K562 (cell line): ENCODE results near the gene PLPP7. TPM values are rescaled to one million over a fixed set of nuclear protein-coding genes. Genes with fewer than 3 reads are reported as not detected.

Experiments used
- ETV1 ChIP-seq: fragments of 450-650 bp; conservative IDR thresholded peaks from 2 replicates; pipeline ENCODE4 v1.6.1; 2016; ENCODE audit warnings: missing genetic modification characterization, control low read depth, low read depth, missing compliant biosample characterization
- HDAC6 ChIP-seq: IDR thresholded peaks from 2 replicates; pipeline ENCODE4 v1.6.1; 2012; ENCODE audit warnings: low read depth, mild to moderate bottlenecking, control low read depth, inconsistent platforms, low read length, moderate library complexity
- HDAC8 ChIP-seq: fragments of 450-650 bp; IDR thresholded peaks from 2 replicates; pipeline ENCODE4 v1.6.1; 2016; ENCODE audit warnings: mild to moderate bottlenecking, missing genetic modification characterization, moderate library complexity, missing compliant biosample characterization
- JUND ChIP-seq, 2 experiments: IDR thresholded peaks; 2 replicates in 1 of 2; 3 replicates in 1 of 2; pipeline ENCODE4 v1.6.1; 2011; ENCODE audit warnings: borderline replicate concordance in 2 of 2, low read depth in 2 of 2, low read length in 2 of 2, improper control_type of control experiment in 1 of 2, missing biosample characterization in 1 of 2, missing genetic modification characterization in 1 of 2, missing genetic modification reagents in 1 of 2
- MAFG ChIP-seq: fragments of 450-650 bp; conservative IDR thresholded peaks from 2 replicates; pipeline ENCODE4 v1.6.1; 2016; ENCODE audit warnings: missing genetic modification characterization, missing compliant biosample characterization
- MCM5 ChIP-seq: fragments of 450-650 bp; IDR thresholded peaks from 2 replicates; pipeline ENCODE4 v1.6.1; 2016; ENCODE audit warnings: low read depth
- MTA2 ChIP-seq: fragments of 450-650 bp; IDR thresholded peaks from 2 replicates; pipeline ENCODE4 v1.6.1; 2016; ENCODE audit warnings: low read depth
- MYBL2 ChIP-seq, 2 experiments: fragments of 450-650 bp in 1 of 2; sonication (generic) in 1 of 2; formaldehyde crosslinking in 1 of 2; IDR thresholded peaks; 2 replicates each; pipeline versions ENCODE4 v1.6.1 to v1.8.1; 2017 to 2022; ENCODE audit warnings: borderline replicate concordance in 1 of 2, inconsistent platforms in 1 of 2, low read depth in 1 of 2, mild to moderate bottlenecking in 1 of 2, missing genetic modification reagents in 1 of 2, moderate library complexity in 1 of 2
- NELFE ChIP-seq: IDR thresholded peaks from 2 replicates; pipeline ENCODE4 v1.6.1; 2011; ENCODE audit warnings: mild to moderate bottlenecking; ENCODE audit not compliant: insufficient read depth, insufficient read length
- PURB ChIP-seq: sonication (generic); formaldehyde crosslinking; IDR thresholded peaks from 2 replicates; pipeline ENCODE4 v1.9.0; 2021; ENCODE audit warnings: low read depth, mild to moderate bottlenecking, missing genetic modification reagents
- PYGO2 ChIP-seq: fragments of 450-650 bp; IDR thresholded peaks from 2 replicates; pipeline ENCODE4 v1.6.1; 2016; ENCODE audit warnings: mild to moderate bottlenecking, missing genetic modification characterization, moderate library complexity, missing compliant biosample characterization
- SP1 ChIP-seq: sonication (generic); formaldehyde crosslinking; IDR thresholded peaks from 2 replicates; pipeline ENCODE4 v1.8.1; 2022; ENCODE audit warnings: mild to moderate bottlenecking, missing genetic modification reagents
- TAF7 ChIP-seq: fragments of 450-650 bp; IDR thresholded peaks from 2 replicates; pipeline ENCODE4 v1.6.1; 2016; ENCODE audit warnings: missing genetic modification characterization, missing compliant biosample characterization
- ZNF589 ChIP-seq: fragments of 200-800 bp; sonication (Bioruptor generic); IDR thresholded peaks from 2 replicates; pipeline ENCODE4 v1.6.1; 2016; ENCODE audit warnings: low read depth, missing genetic modification characterization, missing compliant biosample characterization
- polyA plus RNA-seq, 8 experiments: library from polyadenylated mRNA; depleted of rRNA in 4 of 8; stranded (reverse) in 5 of 8; unstranded in 3 of 8; fragments of >200 nt; fragmentation: Nextera tagmentation in 2 of 8; fragmentation: Illumina TruSeq in 1 of 8; extraction: Ambion mirVana in 2 of 8; extraction: Trizol in 1 of 8; gene quantifications; 2 replicates each; pipeline versions ENCODE4 v1.2.1 to v1.2.3, GENCODE V29; 2011 to 2014; ENCODE audit warnings: inconsistent platforms in 1 of 8, missing spikeins in 1 of 8
- total RNA-seq, 7 experiments: library from RNA; depleted of rRNA in 6 of 7; stranded (reverse); fragments of >200 nt in 6 of 7; fragmentation: Illumina TruSeq in 2 of 7; extraction: Trizol in 2 of 7; gene quantifications; 2 replicates each; pipeline versions ENCODE4 v1.2.1 to v1.2.3, GENCODE V29; 2011 to 2021; ENCODE audit warnings: low replicate concordance in 1 of 7
- TF ChIP-seq, protein P1 (sequence below): fragments of 250-450 bp; sonication (Bioruptor Pico); IDR thresholded peaks from 2 replicates; pipeline ENCODE4 v1.4.0; 2020
- TF ChIP-seq, protein P2 (sequence below): fragments of 250-450 bp; sonication (Bioruptor Pico); IDR thresholded peaks from 2 replicates; pipeline ENCODE4 v1.8.0; 2022; ENCODE audit warnings: inconsistent platforms, mild to moderate bottlenecking, moderate library complexity, borderline replicate concordance
- TF ChIP-seq, protein P3 (sequence below): fragments of 450-650 bp; IDR thresholded peaks from 2 replicates; pipeline ENCODE4 v1.6.1; 2016; ENCODE audit warnings: borderline replicate concordance

PLPP7 gene
- total and polyA plus RNA-seq, 9 of the 15 experiments (the other 6 are each of a cell fraction or from before 2014, with no cell fraction given): 0.09 to 0.93 (median 0.18) TPM; not detected in 4

DNA sequence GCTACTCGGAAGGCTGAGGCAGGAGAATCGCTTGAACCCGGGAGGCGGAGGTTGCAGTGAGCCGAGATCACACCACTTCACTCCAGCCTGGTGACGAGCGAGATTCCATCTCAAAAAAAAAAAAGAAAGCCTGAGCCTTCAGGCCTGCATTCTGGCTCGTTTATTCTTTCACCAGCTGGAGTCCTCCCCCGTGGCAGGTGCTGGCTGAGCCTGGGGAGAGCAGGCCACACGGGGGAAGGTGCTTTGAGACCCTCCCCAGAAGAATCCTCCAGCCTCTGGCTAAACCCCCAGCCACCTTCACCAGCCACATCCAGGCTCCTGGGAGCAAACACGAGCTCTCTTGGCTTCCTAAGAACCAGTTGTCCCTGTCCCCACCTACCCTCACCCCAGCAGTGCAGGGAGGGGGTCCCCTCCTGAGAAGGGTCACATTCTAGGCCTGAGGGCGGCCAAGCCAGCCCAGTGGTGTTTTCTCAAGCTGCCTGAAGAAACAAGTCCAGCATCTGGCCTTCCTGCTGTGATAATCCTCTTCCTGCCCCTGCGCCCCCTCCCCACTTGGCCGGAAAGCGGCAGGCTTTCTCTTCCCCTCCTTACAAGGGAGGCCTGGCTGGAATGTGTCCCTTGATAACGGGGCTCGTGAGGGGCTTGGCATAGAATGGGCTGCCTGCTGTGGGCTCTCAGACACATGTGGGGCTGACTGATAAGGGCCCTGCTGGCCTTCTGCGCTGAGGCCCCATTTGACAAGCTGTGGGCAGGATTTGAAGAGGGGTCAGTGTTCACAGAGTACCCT, 41.5 kb downstream of the PLPP7 start (continued):
- TF ChIP-seq, protein P1, sequence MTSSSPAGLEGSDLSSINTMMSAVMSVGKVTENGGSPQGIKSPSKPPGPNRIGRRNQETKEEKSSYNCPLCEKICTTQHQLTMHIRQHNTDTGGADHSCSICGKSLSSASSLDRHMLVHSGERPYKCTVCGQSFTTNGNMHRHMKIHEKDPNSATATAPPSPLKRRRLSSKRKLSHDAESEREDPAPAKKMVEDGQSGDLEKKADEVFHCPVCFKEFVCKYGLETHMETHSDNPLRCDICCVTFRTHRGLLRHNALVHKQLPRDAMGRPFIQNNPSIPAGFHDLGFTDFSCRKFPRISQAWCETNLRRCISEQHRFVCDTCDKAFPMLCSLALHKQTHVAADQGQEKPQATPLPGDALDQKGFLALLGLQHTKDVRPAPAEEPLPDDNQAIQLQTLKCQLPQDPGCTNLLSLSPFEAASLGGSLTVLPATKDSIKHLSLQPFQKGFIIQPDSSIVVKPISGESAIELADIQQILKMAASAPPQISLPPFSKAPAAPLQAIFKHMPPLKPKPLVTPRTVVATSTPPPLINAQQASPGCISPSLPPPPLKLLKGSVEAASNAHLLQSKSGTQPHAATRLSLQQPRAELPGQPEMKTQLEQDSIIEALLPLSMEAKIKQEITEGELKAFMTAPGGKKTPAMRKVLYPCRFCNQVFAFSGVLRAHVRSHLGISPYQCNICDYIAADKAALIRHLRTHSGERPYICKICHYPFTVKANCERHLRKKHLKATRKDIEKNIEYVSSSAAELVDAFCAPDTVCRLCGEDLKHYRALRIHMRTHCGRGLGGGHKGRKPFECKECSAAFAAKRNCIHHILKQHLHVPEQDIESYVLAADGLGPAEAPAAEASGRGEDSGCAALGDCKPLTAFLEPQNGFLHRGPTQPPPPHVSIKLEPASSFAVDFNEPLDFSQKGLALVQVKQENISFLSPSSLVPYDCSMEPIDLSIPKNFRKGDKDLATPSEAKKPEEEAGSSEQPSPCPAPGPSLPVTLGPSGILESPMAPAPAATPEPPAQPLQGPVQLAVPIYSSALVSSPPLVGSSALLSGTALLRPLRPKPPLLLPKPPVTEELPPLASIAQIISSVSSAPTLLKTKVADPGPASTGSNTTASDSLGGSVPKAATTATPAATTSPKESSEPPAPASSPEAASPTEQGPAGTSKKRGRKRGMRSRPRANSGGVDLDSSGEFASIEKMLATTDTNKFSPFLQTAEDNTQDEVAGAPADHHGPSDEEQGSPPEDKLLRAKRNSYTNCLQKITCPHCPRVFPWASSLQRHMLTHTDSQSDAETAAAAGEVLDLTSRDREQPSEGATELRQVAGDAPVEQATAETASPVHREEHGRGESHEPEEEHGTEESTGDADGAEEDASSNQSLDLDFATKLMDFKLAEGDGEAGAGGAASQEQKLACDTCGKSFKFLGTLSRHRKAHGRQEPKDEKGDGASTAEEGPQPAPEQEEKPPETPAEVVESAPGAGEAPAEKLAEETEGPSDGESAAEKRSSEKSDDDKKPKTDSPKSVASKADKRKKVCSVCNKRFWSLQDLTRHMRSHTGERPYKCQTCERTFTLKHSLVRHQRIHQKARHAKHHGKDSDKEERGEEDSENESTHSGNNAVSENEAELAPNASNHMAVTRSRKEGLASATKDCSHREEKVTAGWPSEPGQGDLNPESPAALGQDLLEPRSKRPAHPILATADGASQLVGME (CRISPR knock-in tag): no peak
- no peak for TF ChIP-seq PYGO2
- peak; percentile 96 for TF ChIP-seq ZNF589 (CRISPR knock-in tag)
- peak; percentile 87 for TF ChIP-seq SP1
- no peak for TF ChIP-seq NELFE
- TF ChIP-seq MAFG: no peak
- TF ChIP-seq, protein P2, sequence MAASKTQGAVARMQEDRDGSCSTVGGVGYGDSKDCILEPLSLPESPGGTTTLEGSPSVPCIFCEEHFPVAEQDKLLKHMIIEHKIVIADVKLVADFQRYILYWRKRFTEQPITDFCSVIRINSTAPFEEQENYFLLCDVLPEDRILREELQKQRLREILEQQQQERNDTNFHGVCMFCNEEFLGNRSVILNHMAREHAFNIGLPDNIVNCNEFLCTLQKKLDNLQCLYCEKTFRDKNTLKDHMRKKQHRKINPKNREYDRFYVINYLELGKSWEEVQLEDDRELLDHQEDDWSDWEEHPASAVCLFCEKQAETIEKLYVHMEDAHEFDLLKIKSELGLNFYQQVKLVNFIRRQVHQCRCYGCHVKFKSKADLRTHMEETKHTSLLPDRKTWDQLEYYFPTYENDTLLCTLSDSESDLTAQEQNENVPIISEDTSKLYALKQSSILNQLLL (CRISPR knock-in tag): no peak
- TF ChIP-seq HDAC6: no peak
- TF ChIP-seq PURB: no peak
- peak; percentile 74 for TF ChIP-seq JUND (IDR thresholded peaks at IDR 0.05; ENCODE audit: borderline replicate concordance, low read depth, low read length)
- no peak; the same call in 2 of the 3 replicates for TF ChIP-seq JUND (tag; IDR thresholded peaks at IDR 0.05; ENCODE audit: borderline replicate concordance, low read depth, low read length)
- TF ChIP-seq MYBL2 (IDR thresholded peaks at IDR 0.05; ENCODE audit: low read depth): no peak; the same call in 1 of the 2 replicates
- TF ChIP-seq MYBL2 (CRISPR knock-in tag; IDR thresholded peaks at IDR 0.05; ENCODE audit: borderline replicate concordance): no peak
- no peak for TF ChIP-seq MCM5
- TF ChIP-seq TAF7 (tag): no peak
- TF ChIP-seq ETV1 (tag): peak; percentile 91
- TF ChIP-seq MTA2: peak; percentile 98
- TF ChIP-seq, protein P3, sequence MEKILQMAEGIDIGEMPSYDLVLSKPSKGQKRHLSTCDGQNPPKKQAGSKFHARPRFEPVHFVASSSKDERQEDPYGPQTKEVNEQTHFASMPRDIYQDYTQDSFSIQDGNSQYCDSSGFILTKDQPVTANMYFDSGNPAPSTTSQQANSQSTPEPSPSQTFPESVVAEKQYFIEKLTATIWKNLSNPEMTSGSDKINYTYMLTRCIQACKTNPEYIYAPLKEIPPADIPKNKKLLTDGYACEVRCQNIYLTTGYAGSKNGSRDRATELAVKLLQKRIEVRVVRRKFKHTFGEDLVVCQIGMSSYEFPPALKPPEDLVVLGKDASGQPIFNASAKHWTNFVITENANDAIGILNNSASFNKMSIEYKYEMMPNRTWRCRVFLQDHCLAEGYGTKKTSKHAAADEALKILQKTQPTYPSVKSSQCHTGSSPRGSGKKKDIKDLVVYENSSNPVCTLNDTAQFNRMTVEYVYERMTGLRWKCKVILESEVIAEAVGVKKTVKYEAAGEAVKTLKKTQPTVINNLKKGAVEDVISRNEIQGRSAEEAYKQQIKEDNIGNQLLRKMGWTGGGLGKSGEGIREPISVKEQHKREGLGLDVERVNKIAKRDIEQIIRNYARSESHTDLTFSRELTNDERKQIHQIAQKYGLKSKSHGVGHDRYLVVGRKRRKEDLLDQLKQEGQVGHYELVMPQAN: no peak
- no peak for TF ChIP-seq HDAC8
